DOHH2 (cell line): ENCODE data around the gene ZNF804B.

Experiments
- EZH2phosphoT487 ChIP-seq: fragments of 200-600 bp; sonication (generic); IDR thresholded peaks from 2 replicates; pipeline ENCODE4 v1.6.1; 2017; ENCODE audit warnings: borderline replicate concordance, mild to moderate bottlenecking, antibody characterized with exemption, low read length, moderate library complexity, mixed read lengths
- TF ChIP-seq, protein P1 (sequence below): fragments of 200-600 bp; sonication (generic); IDR thresholded peaks from one replicate; pipeline ENCODE4 v1.5.1; 2014; ENCODE audit warnings: antibody characterized with exemption, mild to moderate bottlenecking, low read depth, low read length; ENCODE audit not compliant: poor library complexity, severe bottlenecking

DNA sequence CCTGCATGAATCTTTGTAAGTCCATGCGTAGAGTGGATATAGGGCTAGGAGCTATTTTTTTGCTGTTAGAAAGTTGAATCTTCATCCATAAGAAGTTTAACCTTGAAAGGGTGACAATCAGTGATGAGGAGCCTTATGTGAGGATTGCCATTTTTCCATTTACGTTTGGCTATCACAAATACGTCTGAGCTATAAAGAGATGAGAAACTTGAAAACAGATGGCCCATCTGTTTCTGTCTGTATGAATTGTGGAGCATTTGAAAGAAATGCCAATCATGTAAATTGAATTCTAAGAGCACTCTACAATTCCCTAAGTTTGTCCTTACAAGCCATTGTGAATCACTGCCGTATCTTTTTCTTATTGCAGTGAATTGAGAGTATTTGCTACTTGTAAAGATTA is 205.9 kb downstream of the ZNF804B start:
- TF ChIP-seq, protein P1, sequence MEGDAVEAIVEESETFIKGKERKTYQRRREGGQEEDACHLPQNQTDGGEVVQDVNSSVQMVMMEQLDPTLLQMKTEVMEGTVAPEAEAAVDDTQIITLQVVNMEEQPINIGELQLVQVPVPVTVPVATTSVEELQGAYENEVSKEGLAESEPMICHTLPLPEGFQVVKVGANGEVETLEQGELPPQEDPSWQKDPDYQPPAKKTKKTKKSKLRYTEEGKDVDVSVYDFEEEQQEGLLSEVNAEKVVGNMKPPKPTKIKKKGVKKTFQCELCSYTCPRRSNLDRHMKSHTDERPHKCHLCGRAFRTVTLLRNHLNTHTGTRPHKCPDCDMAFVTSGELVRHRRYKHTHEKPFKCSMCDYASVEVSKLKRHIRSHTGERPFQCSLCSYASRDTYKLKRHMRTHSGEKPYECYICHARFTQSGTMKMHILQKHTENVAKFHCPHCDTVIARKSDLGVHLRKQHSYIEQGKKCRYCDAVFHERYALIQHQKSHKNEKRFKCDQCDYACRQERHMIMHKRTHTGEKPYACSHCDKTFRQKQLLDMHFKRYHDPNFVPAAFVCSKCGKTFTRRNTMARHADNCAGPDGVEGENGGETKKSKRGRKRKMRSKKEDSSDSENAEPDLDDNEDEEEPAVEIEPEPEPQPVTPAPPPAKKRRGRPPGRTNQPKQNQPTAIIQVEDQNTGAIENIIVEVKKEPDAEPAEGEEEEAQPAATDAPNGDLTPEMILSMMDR: no peak
- no peak for TF ChIP-seq EZH2phosphoT487
